Nephron (organoid): ENCODE data around the gene CFP.

ENCODE experiments used
- H3K27ac Mint-ChIP-seq, 3 experiments: 2 replicates each; pipeline ENCODE4 v1.8.0; 2020; ENCODE audit warnings: mixed read lengths in 3 of 3, mild to moderate bottlenecking in 2 of 3, moderate library complexity in 1 of 3
- H3K27me3 Mint-ChIP-seq: 2 replicates; pipeline ENCODE4 v1.8.0; 2021; ENCODE audit warnings: low read depth, mild to moderate bottlenecking, moderate library complexity, mixed read lengths
- H3K36me3 Mint-ChIP-seq: 2 replicates; pipeline ENCODE4 v1.8.0; 2020; ENCODE audit warnings: low read depth, mixed read lengths
- H3K4me1 Mint-ChIP-seq: 2 replicates; pipeline ENCODE4 v1.8.0; 2020; ENCODE audit warnings: mixed read lengths
- H3K4me3 Mint-ChIP-seq, 3 experiments: 2 replicates each; pipeline ENCODE4 v1.8.0; 2020; ENCODE audit warnings: mild to moderate bottlenecking in 3 of 3, mixed read lengths in 3 of 3, moderate library complexity in 2 of 3
- H3K9me3 Mint-ChIP-seq: 2 replicates; pipeline ENCODE4 v1.8.0; 2020; ENCODE audit warnings: mixed read lengths
- CTCF ChIP-seq, 3 experiments: fragments of 200-600 bp; sonication (generic); IDR thresholded peaks; one replicate each; pipeline ENCODE4 v1.5.0; 2021; ENCODE audit warnings: antibody characterized with exemption in 3 of 3; ENCODE audit not compliant: unreplicated experiment in 3 of 3

The CFP gene

DNA sequence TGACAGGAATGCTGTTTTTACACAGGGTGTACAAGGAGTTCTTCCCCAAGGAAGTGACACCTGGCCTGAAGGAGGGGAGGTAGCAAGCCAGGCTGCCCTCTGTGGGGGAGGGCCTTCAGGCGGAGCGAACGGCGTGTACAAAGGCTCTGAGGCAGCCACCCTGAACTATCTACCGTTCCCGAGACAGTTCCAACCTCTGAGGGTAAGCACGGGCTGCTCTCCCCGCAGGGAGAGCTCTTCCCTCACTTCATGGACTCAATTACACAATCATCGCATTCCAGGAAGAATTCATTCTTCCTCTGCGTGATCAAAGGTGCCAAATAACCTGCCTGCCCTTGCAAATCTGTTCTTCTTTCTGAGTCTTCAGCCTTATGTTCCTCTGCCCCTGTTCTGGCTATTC, 15.8 kb upstream of the CFP start:
- peaks cover 19% of the 10 kb centered on the region for H3K9me3 Mint-ChIP-seq
- H3K4me3 Mint-ChIP-seq, result peak overlapping the region in 1 of 3 experiments; percentile 37
- H3K27ac Mint-ChIP-seq, result peak overlapping the region in 1 of 3 experiments; percentile 45
- H3K27me3 Mint-ChIP-seq, result no peaks in the 10 kb centered on the region
- H3K4me1 Mint-ChIP-seq, result peaks cover 20% of the 10 kb centered on the region
- TF ChIP-seq CTCF (IDR thresholded peaks at IDR 0.05; ENCODE audit: unreplicated experiment in 3 of 3), result no peak
- H3K36me3 Mint-ChIP-seq, result peaks cover 26% of the 10 kb centered on the region

GRCh38 chrX:47644557-47645091, 14.9 kb upstream of the CFP start:
- peaks cover 27% of the 10 kb centered on the region for H3K9me3 Mint-ChIP-seq
- peaks cover 20% of the 10 kb centered on the region for H3K4me1 Mint-ChIP-seq
- peak in 2 of 3 experiments; percentile 34 to 35 for TF ChIP-seq CTCF (IDR thresholded peaks at IDR 0.05; ENCODE audit: unreplicated experiment in 3 of 3)
- no peaks in the 10 kb centered on the region for H3K27me3 Mint-ChIP-seq
- peak overlapping the region in 2 of 3 experiments; percentile 49 to 57 for H3K4me3 Mint-ChIP-seq
- peaks cover 35% of the 10 kb centered on the region for H3K36me3 Mint-ChIP-seq
- peak overlapping the region in 2 of 3 experiments; percentile 45 to 51 for H3K27ac Mint-ChIP-seq

- Mint-ChIP-seq H3K27me3 (no peaks in the 10 kb centered on the region), H3K27ac (no peak overlapping the region), H3K36me3 (peaks cover 42% of the 10 kb centered on the region), H3K9me3 (peaks cover 27% of the 10 kb centered on the region), H3K4me3 (no peak overlapping the region), H3K4me1 (peaks cover 15% of the 10 kb centered on the region)
- peak in 2 of 3 experiments; percentile 15 to 35 for TF ChIP-seq CTCF (IDR thresholded peaks at IDR 0.05; ENCODE audit: unreplicated experiment in 3 of 3)
Measured at GRCh38 chrX:47643926-47644325, 14.2 kb upstream of the CFP start.

DNA sequence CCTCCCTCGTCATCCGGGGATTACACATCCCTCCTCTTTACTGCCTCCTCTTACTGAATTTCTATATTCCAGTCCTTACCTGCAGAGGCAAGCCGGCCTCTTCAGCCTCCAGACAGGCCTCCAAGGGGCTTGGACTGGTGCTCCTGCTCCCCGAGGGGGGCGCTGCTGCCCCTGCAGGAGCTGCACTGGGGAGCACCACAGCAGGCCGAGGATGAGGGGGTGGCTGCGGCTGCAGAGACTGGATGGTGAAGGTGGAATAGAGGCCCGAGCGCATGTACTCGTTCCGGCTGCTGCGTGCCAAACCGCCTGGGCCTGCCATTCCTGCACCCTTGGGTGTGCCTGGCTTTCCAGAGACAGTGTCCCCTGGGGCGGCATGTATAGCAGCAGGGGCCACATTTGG, 9.1 kb upstream of the CFP start:
- Mint-ChIP-seq H3K4me3 (no peak overlapping the region), H3K4me1 (no peaks in the 10 kb centered on the region), H3K9me3 (peaks cover 24% of the 10 kb centered on the region), H3K27me3 (no peaks in the 10 kb centered on the region), H3K27ac (no peak overlapping the region), H3K36me3 (peaks cover 62% of the 10 kb centered on the region)
- TF ChIP-seq CTCF (IDR thresholded peaks at IDR 0.05; ENCODE audit: unreplicated experiment in 3 of 3), result no peak

DNA sequence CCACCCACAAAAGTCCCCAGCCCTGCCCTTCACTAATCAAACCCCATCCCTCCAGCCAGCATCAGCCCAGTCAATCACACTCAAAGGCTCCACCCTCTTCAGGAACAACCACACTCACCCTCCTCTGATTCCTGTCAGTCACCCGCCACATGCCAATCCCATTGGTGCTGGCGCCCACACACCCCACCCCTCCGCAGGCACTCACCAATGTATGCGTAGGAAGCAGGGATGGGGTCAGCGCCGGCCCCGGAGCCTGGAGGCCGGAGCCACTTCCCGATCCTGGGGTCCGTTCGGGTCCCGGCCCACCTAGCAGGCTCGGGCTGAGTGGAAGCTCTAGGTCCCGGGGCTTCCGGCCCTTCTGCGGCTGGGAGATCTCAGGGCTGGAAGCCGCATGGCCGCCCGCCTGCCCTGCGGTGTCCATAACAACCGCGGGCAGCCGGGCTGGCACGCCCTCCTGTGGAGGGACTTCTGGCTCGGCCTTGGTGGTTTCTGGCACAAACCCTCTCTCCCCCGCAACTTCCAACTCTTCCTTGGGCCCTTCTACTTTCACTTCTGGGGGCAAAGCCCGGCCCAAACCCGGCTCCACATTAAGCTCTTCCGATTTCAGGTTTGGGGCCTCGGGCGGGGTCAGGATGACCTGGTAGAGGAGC, 7.9 kb upstream of the CFP start:
- no peak overlapping the region for H3K27ac Mint-ChIP-seq
- peaks cover 58% of the 10 kb centered on the region for H3K36me3 Mint-ChIP-seq
- H3K4me1 Mint-ChIP-seq, result no peaks in the 10 kb centered on the region
- no peak overlapping the region for H3K4me3 Mint-ChIP-seq
- H3K27me3 Mint-ChIP-seq, result no peaks in the 10 kb centered on the region
- TF ChIP-seq CTCF (IDR thresholded peaks at IDR 0.05; ENCODE audit: unreplicated experiment in 3 of 3), result no peak
- peaks cover 24% of the 10 kb centered on the region for H3K9me3 Mint-ChIP-seq
